AG04450 (cell line): ENCODE measurements around the gene TEX54. TPM values are rescaled to one million over a fixed set of nuclear protein-coding genes. Genes with fewer than 3 reads are reported as not detected.

ENCODE experiments used
- CTCF ChIA-PET: fragments of 300-600, 350-600 bp; formaldehyde crosslinking; extraction: SDS; loops from one replicate; lab custom pipeline; 2022; ENCODE audit warnings: antibody characterized with exemption, inconsistent platforms; lab: Charles Lee
- POLR2A ChIA-PET: fragments of 350-600 bp; formaldehyde crosslinking; extraction: SDS; loops from one replicate; lab custom pipeline; 2021; ENCODE audit warnings: antibody characterized with exemption, inconsistent platforms; lab: Yijun Ruan, JAX
- DNase-seq: peaks from one replicate; pipeline ENCODE4 v3.0.0-alpha.2; 2011; ENCODE audit warnings: low read depth, low spot score
- H3K27ac ChIP-seq: one replicate; pipeline ENCODE4 v1.5.1; 2012; ENCODE audit warnings: low read depth, low read length, control low read depth
- H3K27me3 ChIP-seq: one replicate; pipeline ENCODE4 v1.6.0; 2012; ENCODE audit warnings: low read length; ENCODE audit not compliant: control insufficient read depth, insufficient read depth
- H3K4me3 ChIP-seq: 2 replicates; pipeline ENCODE4 v1.5.1; 2011; ENCODE audit warnings: mild to moderate bottlenecking, low read depth, low read length, control low read depth
- H3K9me3 ChIP-seq: 2 replicates; pipeline ENCODE4 v1.5.1; 2012; ENCODE audit warnings: low read length; ENCODE audit not compliant: control insufficient read depth, insufficient read depth
- polyA plus RNA-seq: library from polyadenylated mRNA; depleted of rRNA; stranded (reverse); fragments of >200 nt; gene quantifications from 2 replicates; pipeline ENCODE4 v1.2.3, GENCODE V29; 2011
- TF ChIP-seq, protein P1 (sequence below): IDR thresholded peaks from 2 replicates; pipeline ENCODE4 v1.5.1; 2011; ENCODE audit warnings: low read depth, low read length, control low read depth, inconsistent platforms

The TEX54 gene
- polyA plus RNA-seq, 1 experiment: not detected

DNA sequence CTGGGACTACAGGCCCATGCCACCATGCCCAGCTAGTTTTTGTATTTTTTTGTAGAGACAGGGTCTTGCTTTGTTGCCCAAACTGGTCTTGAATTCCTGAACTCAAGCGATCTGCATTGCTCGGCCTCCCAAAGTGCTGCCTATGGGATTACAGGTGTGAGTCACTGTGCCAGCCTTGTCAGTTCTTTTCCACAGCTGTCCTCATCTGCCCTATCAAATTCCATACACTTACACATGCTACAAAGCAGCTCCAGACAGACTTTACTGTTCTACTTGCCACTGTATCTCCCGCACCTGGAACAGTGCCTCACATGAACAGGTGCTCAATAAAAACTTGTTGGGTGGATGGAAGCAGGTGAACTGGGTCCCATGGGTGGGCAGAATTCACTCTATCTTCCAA lies 9.0 kb downstream of the TEX54 start:
- ChIA-PET CTCF (no interaction called here), POLR2A (interaction anchor here (1.6 kb wide), 1 partner anchor 16 kb away, joined by 6 read pairs; no protein-coding TSS in a partner anchor)
- no peak for DNase-seq
- Histone ChIP-seq H3K27me3 (no peaks in the 10 kb centered on the region), H3K27ac (no peak overlapping the region), H3K4me3 (no peak overlapping the region), H3K9me3 (no peaks in the 10 kb centered on the region)
- TF ChIP-seq, protein P1, sequence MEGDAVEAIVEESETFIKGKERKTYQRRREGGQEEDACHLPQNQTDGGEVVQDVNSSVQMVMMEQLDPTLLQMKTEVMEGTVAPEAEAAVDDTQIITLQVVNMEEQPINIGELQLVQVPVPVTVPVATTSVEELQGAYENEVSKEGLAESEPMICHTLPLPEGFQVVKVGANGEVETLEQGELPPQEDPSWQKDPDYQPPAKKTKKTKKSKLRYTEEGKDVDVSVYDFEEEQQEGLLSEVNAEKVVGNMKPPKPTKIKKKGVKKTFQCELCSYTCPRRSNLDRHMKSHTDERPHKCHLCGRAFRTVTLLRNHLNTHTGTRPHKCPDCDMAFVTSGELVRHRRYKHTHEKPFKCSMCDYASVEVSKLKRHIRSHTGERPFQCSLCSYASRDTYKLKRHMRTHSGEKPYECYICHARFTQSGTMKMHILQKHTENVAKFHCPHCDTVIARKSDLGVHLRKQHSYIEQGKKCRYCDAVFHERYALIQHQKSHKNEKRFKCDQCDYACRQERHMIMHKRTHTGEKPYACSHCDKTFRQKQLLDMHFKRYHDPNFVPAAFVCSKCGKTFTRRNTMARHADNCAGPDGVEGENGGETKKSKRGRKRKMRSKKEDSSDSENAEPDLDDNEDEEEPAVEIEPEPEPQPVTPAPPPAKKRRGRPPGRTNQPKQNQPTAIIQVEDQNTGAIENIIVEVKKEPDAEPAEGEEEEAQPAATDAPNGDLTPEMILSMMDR: no peak

DNA sequence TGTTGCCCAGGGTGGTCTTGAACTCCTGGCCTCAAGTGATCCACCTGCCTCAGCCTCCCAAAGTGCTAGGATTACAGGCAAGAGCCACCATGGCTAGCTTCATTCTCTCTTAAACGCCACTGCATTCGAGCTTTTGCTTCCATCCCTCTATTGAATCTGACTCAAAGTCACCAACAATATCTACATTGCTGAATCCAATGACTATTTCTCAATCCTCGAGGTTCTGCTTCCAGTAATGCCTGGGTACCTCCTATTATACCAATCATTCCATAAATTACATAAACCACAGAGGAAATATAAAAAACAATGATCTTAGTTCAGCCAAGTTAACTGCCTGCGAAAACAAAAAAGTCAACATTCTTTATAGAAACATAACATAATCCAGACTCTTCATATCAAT lies 15.5 kb downstream of the TEX54 start:
- H3K27ac ChIP-seq: no peak overlapping the region
- H3K27me3 ChIP-seq: no peaks in the 10 kb centered on the region
- TF ChIP-seq, protein P1: no peak
- ChIA-PET POLR2A (interaction anchor here (1.0 kb wide), 1 partner anchor 13 kb away, joined by 3 read pairs; no protein-coding TSS in a partner anchor), CTCF (interaction anchor here (1.4 to 2.8 kb wide), 2 partner anchors 31 to 67 kb away, joined by 4 to 13 read pairs; partner anchors contain the start of gene TMEM179B)
- no peaks in the 10 kb centered on the region for H3K9me3 ChIP-seq
- no peak for DNase-seq
- H3K4me3 ChIP-seq: no peak overlapping the region

DNA sequence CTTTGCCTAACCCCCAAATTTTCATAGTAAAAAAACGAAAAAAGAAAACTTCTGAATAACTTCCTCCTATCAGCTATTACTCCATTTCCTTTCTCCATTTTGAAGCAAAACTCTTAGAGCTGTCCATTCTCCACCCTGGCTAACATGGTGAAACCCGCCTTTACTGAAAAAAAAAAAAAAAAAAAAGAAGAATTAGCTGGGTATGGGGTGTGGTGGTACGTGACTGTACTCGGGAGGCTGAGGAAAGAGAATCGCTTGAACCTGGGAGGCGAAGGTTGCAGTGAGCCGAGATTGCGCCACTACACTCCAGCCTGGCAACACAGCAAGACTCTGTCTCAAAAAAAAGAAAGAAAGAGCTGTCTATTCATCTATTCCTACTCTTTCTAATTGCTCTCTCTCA lies 16.1 kb downstream of the TEX54 start:
- H3K9me3 ChIP-seq: no peaks in the 10 kb centered on the region
- no peaks in the 10 kb centered on the region for H3K27me3 ChIP-seq
- no peak overlapping the region for H3K4me3 ChIP-seq
- DNase-seq: no peak
- TF ChIP-seq, protein P1: no peak
- CTCF ChIA-PET: interaction anchor here (1.4 to 2.8 kb wide), 2 partner anchors 30 to 68 kb away, joined by 4 to 13 read pairs; partner anchors contain the start of gene TMEM179B
- POLR2A ChIA-PET: interaction anchor here (0.7 to 1.3 kb wide), 3 partner anchors 12 to 29 kb away, joined by 3 to 6 read pairs (median 5); partner anchors contain the start of gene STX5
- H3K27ac ChIP-seq: no peak overlapping the region

DNA sequence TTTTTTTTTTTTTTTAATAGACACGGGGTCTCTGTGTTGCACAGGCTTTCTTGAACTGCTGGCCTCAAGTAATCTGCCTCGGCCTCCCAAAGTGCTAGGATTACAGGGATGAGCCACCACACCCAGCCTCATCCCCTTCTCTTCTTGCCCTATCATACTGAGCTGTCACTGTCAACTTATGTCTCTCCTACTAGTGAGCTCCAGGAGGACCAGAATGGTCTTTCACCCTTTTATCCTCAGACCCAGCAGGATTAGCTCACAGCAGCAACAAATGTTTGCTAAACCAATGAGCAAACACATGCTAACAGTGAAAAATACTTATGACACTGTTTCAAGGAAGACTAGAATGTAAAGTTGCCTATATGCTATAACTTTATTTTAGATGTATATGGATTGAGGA lies 21.0 kb downstream of the TEX54 start:
- Histone ChIP-seq H3K27ac (no peak overlapping the region), H3K27me3 (no peaks in the 10 kb centered on the region), H3K9me3 (no peaks in the 10 kb centered on the region), H3K4me3 (no peak overlapping the region)
- TF ChIP-seq, protein P1: no peak
- no peak for DNase-seq
- ChIA-PET CTCF (interaction anchor here (0.7 to 1.1 kb wide), 2 partner anchors 25 to 903 kb away, joined by 4 to 5 read pairs; no protein-coding TSS in a partner anchor), POLR2A (interaction anchor here (0.5 to 0.7 kb wide), 2 partner anchors 18 to 44 kb away, joined by 3 to 6 read pairs; no protein-coding TSS in a partner anchor)

DNA sequence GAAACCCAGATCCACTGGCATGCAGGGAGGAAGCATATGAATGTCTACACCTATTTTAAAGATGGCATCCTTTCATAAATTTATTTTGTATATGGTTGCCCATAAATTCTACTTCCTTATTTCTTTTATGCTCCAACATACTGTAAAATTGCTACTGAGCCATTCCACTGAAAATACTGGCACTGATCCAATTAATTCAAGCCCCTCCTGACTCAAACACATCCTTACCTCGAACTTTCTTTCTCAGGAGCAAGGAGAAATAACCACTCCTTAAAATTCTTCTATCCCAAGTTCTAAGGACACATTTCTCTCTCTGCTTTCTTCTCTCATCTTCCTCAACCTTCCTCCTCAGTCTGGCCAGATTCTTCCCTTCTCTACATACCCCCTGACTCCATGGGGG lies 21.9 kb downstream of the TEX54 start:
- no peak for DNase-seq
- H3K9me3 ChIP-seq: no peaks in the 10 kb centered on the region
- H3K27me3 ChIP-seq: no peaks in the 10 kb centered on the region
- H3K27ac ChIP-seq: no peak overlapping the region
- TF ChIP-seq, protein P1: no peak
- no peak overlapping the region for H3K4me3 ChIP-seq
- ChIA-PET POLR2A (interaction anchor here (1.0 kb wide), 1 partner anchor 21 kb away, joined by 8 read pairs; the partner anchor contains the start of gene STX5), CTCF (no interaction called here)
